H1 (cell line): ENCODE results near the gene MKLN1. TPM values are rescaled to one million over a fixed set of nuclear protein-coding genes. Genes with fewer than 3 reads are reported as not detected.

Experiments used
- CTCF ChIA-PET: fragments of 300-600 bp; sonication (Branson Sonifier 250); formaldehyde crosslinking; loops from one replicate; lab custom pipeline; 2021; ENCODE audit not compliant: partially characterized antibody; lab: Charles Lee
- POLR2A ChIA-PET: fragments of 300-600 bp; sonication (Branson Sonifier 250); formaldehyde crosslinking; loops from one replicate; lab custom pipeline; 2021; ENCODE audit warnings: inconsistent platforms; ENCODE audit not compliant: partially characterized antibody; lab: Charles Lee
- DNase-seq, 2 experiments: peaks; one replicate each; pipeline versions ENCODE4 v3.0.0 to v3.0.0-alpha.2; 2010 to 2022; ENCODE audit warnings: low spot score in 2 of 2, low read depth in 1 of 2, mixed read lengths in 1 of 2
- FAIRE-seq: peaks from 2 replicates; lab custom pipeline; 2011; peaks lifted over from hg19 to GRCh38; lab: Jason Lieb, UNC
- H2AFZ ChIP-seq: 2 replicates; pipeline ENCODE4 v1.8.1; 2012; ENCODE audit warnings: low read length, inconsistent platforms
- H2AK5ac ChIP-seq: 2 replicates; pipeline ENCODE4 v1.6.1; 2013; ENCODE audit warnings: low read depth, low read length
- H2BK120ac ChIP-seq: replicated peaks from 2 replicates; pipeline ENCODE3; 2013; ENCODE audit warnings: low read depth, low read length, inconsistent platforms
- H2BK12ac ChIP-seq: 2 replicates; pipeline ENCODE4 v1.6.1; 2013; ENCODE audit warnings: low read depth, low read length
- H2BK15ac ChIP-seq: 2 replicates; pipeline ENCODE4 v1.6.1; 2013; ENCODE audit warnings: low read length
- H2BK20ac ChIP-seq: 2 replicates; pipeline ENCODE4 v1.6.1; 2013; ENCODE audit warnings: low read length
- H2BK5ac ChIP-seq: 2 replicates; pipeline ENCODE4 v1.6.1; 2013; ENCODE audit warnings: low read depth, low read length
- H3K14ac ChIP-seq: 2 replicates; pipeline ENCODE4 v1.6.1; 2013; ENCODE audit warnings: inconsistent platforms; ENCODE audit not compliant: insufficient read length
- H3K18ac ChIP-seq: 2 replicates; pipeline ENCODE4 v1.6.1; 2013; ENCODE audit warnings: low read length; ENCODE audit errors: extremely low read depth
- H3K23ac ChIP-seq: 2 replicates; pipeline ENCODE4 v1.6.1; 2013; ENCODE audit warnings: inconsistent platforms; ENCODE audit not compliant: insufficient read length
- H3K23me2 ChIP-seq: 2 replicates; pipeline ENCODE4 v1.6.1; 2013; ENCODE audit warnings: low read depth, low read length
- H3K27ac ChIP-seq: 2 replicates; pipeline ENCODE4 v1.6.1; 2011; ENCODE audit warnings: low read depth, low read length, inconsistent platforms
- H3K27me3 ChIP-seq, 4 experiments: replicated peaks in 1 of 4; 1 replicate in 1 of 4; 2 replicates in 3 of 4; pipeline versions ENCODE4 v1.6.1 to v1.8.1; 2011 to 2013; ENCODE audit warnings: low read length in 3 of 4, mild to moderate bottlenecking in 3 of 4, inconsistent platforms in 2 of 4, mixed read lengths in 2 of 4, moderate library complexity in 1 of 4; ENCODE audit not compliant: control insufficient read depth in 3 of 4, insufficient read depth in 3 of 4; ENCODE audit errors: extremely low read depth in 1 of 4
- H3K36me3 ChIP-seq, 4 experiments: 2 replicates each; pipeline versions ENCODE4 v1.6.1 to v1.8.1; 2011 to 2013; ENCODE audit warnings: mild to moderate bottlenecking in 4 of 4, low read length in 3 of 4, moderate library complexity in 2 of 4, control low read depth in 1 of 4, inconsistent platforms in 1 of 4; ENCODE audit not compliant: insufficient read depth in 4 of 4, control insufficient read depth in 2 of 4
- H3K4ac ChIP-seq: replicated peaks from 2 replicates; pipeline ENCODE3; 2013; ENCODE audit warnings: low read length, low read depth, mixed read lengths, inconsistent platforms; ENCODE audit not compliant: insufficient read length
- H3K4me1 ChIP-seq, 4 experiments: replicated peaks in 1 of 4; 1 replicate in 1 of 4; 2 replicates in 3 of 4; pipeline versions ENCODE4 v1.6.1 to v1.8.1; 2011 to 2013; ENCODE audit warnings: low read length in 3 of 4, inconsistent platforms in 2 of 4, mixed read lengths in 1 of 4; ENCODE audit not compliant: insufficient read depth in 4 of 4, control insufficient read depth in 3 of 4
- H3K4me2 ChIP-seq, 2 experiments: 2 replicates each; pipeline versions ENCODE4 v1.6.1 to v1.8.1; 2011 to 2013; ENCODE audit warnings: low read depth in 2 of 2, low read length in 2 of 2, control low read depth in 1 of 2, inconsistent platforms in 1 of 2, mild to moderate bottlenecking in 1 of 2; ENCODE audit not compliant: insufficient read depth in 1 of 2
- H3K4me3 ChIP-seq, 4 experiments: fragments of 200-600, 300-600 bp in 1 of 4; sonication (generic), shearing (Covaris generic), sonication (Bioruptor Twin) in 1 of 4; 2 replicates each; pipeline versions ENCODE4 v1.5.1 to v1.8.1; 2011 to 2016; ENCODE audit warnings: low read length in 4 of 4, low read depth in 3 of 4, control low read depth in 2 of 4, inconsistent platforms in 2 of 4, mild to moderate bottlenecking in 2 of 4, mixed read lengths in 1 of 4, moderate library complexity in 1 of 4; ENCODE audit not compliant: insufficient read depth in 2 of 4; ENCODE audit errors: extremely low read depth in 1 of 4
- H3K56ac ChIP-seq: replicated peaks from 2 replicates; pipeline ENCODE3; 2013; ENCODE audit warnings: low read depth, mild to moderate bottlenecking, mixed read lengths, low read length, inconsistent platforms; ENCODE audit not compliant: insufficient read length
- H3K79me1 ChIP-seq: 2 replicates; pipeline ENCODE4 v1.6.1; 2013; ENCODE audit warnings: low read depth, low read length, control low read depth
- H3K79me2 ChIP-seq, 2 experiments: 2 replicates each; pipeline versions ENCODE4 v1.6.1 to v1.8.1; 2012 to 2013; ENCODE audit warnings: low read length in 2 of 2, mild to moderate bottlenecking in 2 of 2, inconsistent platforms in 1 of 2; ENCODE audit not compliant: insufficient read depth in 2 of 2, control insufficient read depth in 1 of 2
- H3K9ac ChIP-seq, 4 experiments: replicated peaks in 1 of 4; 1 replicate in 1 of 4; 2 replicates in 3 of 4; pipeline versions ENCODE4 v1.6.1 to v1.8.1; 2011 to 2013; ENCODE audit warnings: low read depth in 3 of 4, low read length in 3 of 4, control low read depth in 2 of 4, mild to moderate bottlenecking in 2 of 4, moderate library complexity in 2 of 4, inconsistent platforms in 1 of 4; ENCODE audit errors: extremely low read depth in 1 of 4
- H3K9me3 ChIP-seq, 2 experiments: 2 replicates each; pipeline versions ENCODE4 v1.6.1 to v1.8.1; 2012 to 2013; ENCODE audit warnings: mild to moderate bottlenecking in 2 of 2, moderate library complexity in 2 of 2, control low read depth in 1 of 2, inconsistent platforms in 1 of 2, low read depth in 1 of 2, low read length in 1 of 2, mixed read lengths in 1 of 2; ENCODE audit not compliant: insufficient read depth in 2 of 2
- H4K20me1 ChIP-seq, 2 experiments: replicated peaks in 1 of 2; 2 replicates each; pipeline versions ENCODE3 to v1.8.1; 2011 to 2013; ENCODE audit warnings: inconsistent platforms in 2 of 2, low read length in 2 of 2, mild to moderate bottlenecking in 1 of 2; ENCODE audit not compliant: insufficient read depth in 2 of 2, control insufficient read depth in 1 of 2
- H4K5ac ChIP-seq: 2 replicates; pipeline ENCODE4 v1.6.1; 2013; ENCODE audit warnings: low read length, low read depth, mixed read lengths, inconsistent platforms; ENCODE audit not compliant: insufficient read length
- H4K8ac ChIP-seq: 2 replicates; pipeline ENCODE4 v1.8.0; 2013; ENCODE audit warnings: mild to moderate bottlenecking, moderate library complexity, low read length, inconsistent platforms; ENCODE audit not compliant: insufficient read depth; ENCODE audit errors: extremely low read depth
- H4K91ac ChIP-seq: replicated peaks from 2 replicates; pipeline ENCODE3; 2013; ENCODE audit warnings: low read length, mixed read lengths, inconsistent platforms; ENCODE audit not compliant: insufficient read length
- ASH2L ChIP-seq: fragments of 200-600, 300-600 bp; sonication (generic); IDR thresholded peaks from one replicate; pipeline ENCODE4 v1.7.1; 2017; ENCODE audit warnings: low read length
- BACH1 ChIP-seq: IDR thresholded peaks from 2 replicates; pipeline ENCODE4 v1.6.1; 2012; ENCODE audit warnings: low read length, improper control_type of control experiment
- CBX5 ChIP-seq: fragments of 300-800, 300-1000 bp; sonication (generic); IDR thresholded peaks from 2 replicates; pipeline ENCODE4 v1.7.1; 2016; ENCODE audit warnings: antibody characterized with exemption, low read length, low read depth
- CHD1 ChIP-seq: IDR thresholded peaks from 2 replicates; pipeline ENCODE4 v1.6.1; 2012; ENCODE audit warnings: low read depth, low read length, improper control_type of control experiment
- FOSL1 ChIP-seq: IDR thresholded peaks from 2 replicates; pipeline ENCODE4 v1.6.1; 2011; ENCODE audit warnings: mild to moderate bottlenecking, low read depth, low read length, moderate library complexity; ENCODE audit not compliant: insufficient read depth
- HDAC2 ChIP-seq, 2 experiments: fragments of 300-600 bp in 1 of 2; sonication (generic) in 1 of 2; IDR thresholded peaks; 2 replicates each; pipeline ENCODE4 v1.6.1; 2011 to 2012; ENCODE audit warnings: low read depth in 2 of 2, low read length in 2 of 2, mild to moderate bottlenecking in 2 of 2, moderate library complexity in 2 of 2, borderline replicate concordance in 1 of 2, inconsistent platforms in 1 of 2
- KDM4A ChIP-seq: IDR thresholded peaks from one replicate; pipeline ENCODE4 v1.7.1; 2012; ENCODE audit warnings: low read depth, mild to moderate bottlenecking, moderate library complexity, low read length, inconsistent platforms; ENCODE audit not compliant: severe bottlenecking
- POU5F1 ChIP-seq: IDR thresholded peaks from 2 replicates; pipeline ENCODE4 v1.6.1; 2011; ENCODE audit warnings: low read depth, mild to moderate bottlenecking, low read length, moderate library complexity
- SAP30 ChIP-seq: fragments of 300-600 bp; sonication (generic); IDR thresholded peaks from 2 replicates; pipeline ENCODE4 v1.7.1; 2012; ENCODE audit warnings: low read length, moderate library complexity, mild to moderate bottlenecking, inconsistent platforms; ENCODE audit not compliant: insufficient read depth, insufficient replicate concordance
- SIN3A ChIP-seq, 2 experiments: IDR thresholded peaks in 1 of 2; conservative IDR thresholded peaks in 1 of 2; 2 replicates each; pipeline ENCODE4 v1.6.1; 2011 to 2012; ENCODE audit warnings: low read length in 2 of 2, improper control_type of control experiment in 1 of 2, low read depth in 1 of 2, mild to moderate bottlenecking in 1 of 2
- SIRT6 ChIP-seq: IDR thresholded peaks from one replicate; pipeline ENCODE4 v1.7.1; 2012; ENCODE audit warnings: low read length, inconsistent platforms
- TAF1 ChIP-seq: IDR thresholded peaks from 2 replicates; pipeline ENCODE4 v1.6.1; 2011; ENCODE audit warnings: mild to moderate bottlenecking, low read depth, low read length
- TAF7 ChIP-seq: optimal IDR thresholded peaks from 2 replicates; pipeline ENCODE3; 2011; ENCODE audit warnings: low read depth, mild to moderate bottlenecking, inconsistent platforms, low read length, moderate library complexity, borderline replicate concordance
- TCF12 ChIP-seq: IDR thresholded peaks from 2 replicates; pipeline ENCODE4 v1.6.1; 2011; ENCODE audit warnings: low read depth, mild to moderate bottlenecking, low read length
- WGBS, 2 experiments: shearing (Covaris generic) in 1 of 2; methylation state at CpG; one replicate each; pipeline versions ENCODE4 v1.1.6 to v1.1.7; 2013 to 2015; ENCODE audit warnings: low lambda C conversion rate in 2 of 2, mixed read lengths in 2 of 2, inconsistent platforms in 1 of 2, low coverage in 1 of 2, missing lambda C conversion rate in 1 of 2; ENCODE audit not compliant: insufficient replicate concordance in 2 of 2, insufficient coverage in 1 of 2, insufficient read length in 1 of 2; ENCODE audit errors: extremely low coverage in 1 of 2, missing lambda C conversion rate in 1 of 2; 5-methylcytosine and 5-hydroxymethylcytosine counted together
- polyA plus RNA-seq, 7 experiments: library from polyadenylated mRNA; depleted of rRNA in 3 of 7; stranded (reverse) in 5 of 7; unstranded in 2 of 7; fragments of >200 nt in 5 of 7; fragments of 200-250 nt in 2 of 7; gene quantifications; 1 replicate in 5 of 7; 2 replicates in 1 of 7; 4 replicates in 1 of 7; pipeline versions ENCODE4 v1.2.1 to v1.2.3, GENCODE V29; 2011 to 2013; ENCODE audit warnings: missing spikeins in 2 of 7, mixed read lengths in 2 of 7
- total RNA-seq: library from RNA; stranded (reverse); fragmentation: NEBNext Ultra II Directional; extraction: Animal tissue kit (Norgen Biotek cat#: 25700); gene quantifications from 2 replicates; pipeline ENCODE4 v1.2.1, GENCODE V29; 2021

The MKLN1 gene
- total and polyA plus RNA-seq, 2 of the 8 experiments (the other 6 are each of a cell fraction or from before 2014, with no cell fraction given): 22.3 to 50.9 TPM

GRCh38 chr7:131425992-131426391 lies 98.3 kb downstream of the MKLN1 start:
- H3K23me2 ChIP-seq: no peaks in the 10 kb centered on the region
- H3K14ac ChIP-seq: no peak overlapping the region
- no peak overlapping the region for H2BK5ac ChIP-seq
- FAIRE-seq (no peak), DNase-seq (no peak)
- no peak overlapping the region for H2BK120ac ChIP-seq
- H3K4ac ChIP-seq: no peak overlapping the region
- no peak overlapping the region for H2AFZ ChIP-seq
- ChIA-PET CTCF (interaction anchor here (0.7 kb wide), 1 partner anchor 29 kb away, joined by 3 read pairs; no protein-coding TSS in a partner anchor), POLR2A (no interaction called here)
- H3K79me2 ChIP-seq: 0 out of 4 replicates have a peak, but pooled peaks cover 0 to 2% of the 10 kb centered on the region in 2 experiments
- no peak overlapping the region for H2BK15ac ChIP-seq
- H3K36me3 ChIP-seq: peaks cover 0 to 17% (median 3%) of the 10 kb centered on the region in 4 experiments; a peak in 3 of 8 replicates
- no peaks in the 10 kb centered on the region for H4K20me1 ChIP-seq
- H2BK12ac ChIP-seq: no peak overlapping the region
- no peak overlapping the region for H4K8ac ChIP-seq
- no peak overlapping the region for H3K4me3 ChIP-seq
- no peak overlapping the region for H4K5ac ChIP-seq
- H3K4me2 ChIP-seq: no peak overlapping the region
- no peak overlapping the region for H3K27ac ChIP-seq
- no peak overlapping the region for H2AK5ac ChIP-seq
- no peaks in the 10 kb centered on the region for H3K79me1 ChIP-seq
- H2BK20ac ChIP-seq: no peak overlapping the region
- WGBS, 2 experiments: 92% methylated on average over 3 of the region's 3 CpGs; no CpG with 5 or more reads in 1 of the 2 experiments
- H3K4me1 ChIP-seq: no peaks in the 10 kb centered on the region; a peak in 1 of 7 replicates
- no peak overlapping the region for H3K56ac ChIP-seq
- no peaks in the 10 kb centered on the region for H3K9me3 ChIP-seq
- H3K18ac ChIP-seq: no peak overlapping the region
- no peaks in the 10 kb centered on the region for H3K27me3 ChIP-seq
- no peak overlapping the region for H4K91ac ChIP-seq
- H3K23ac ChIP-seq: no peak overlapping the region
- no peak overlapping the region for H3K9ac ChIP-seq
- TF ChIP-seq FOSL1 (no peak), ASH2L (no peak), TCF12 (no peak), BACH1 (no peak), SIRT6 (no peak), POU5F1 (no peak), TAF7 (no peak), SAP30 (no peak), SIN3A (conservative IDR thresholded peaks at IDR 0.05 in 1 of 2, IDR thresholded peaks at IDR 0.05 in 1 of 2; ENCODE audit: low read depth in 1 of 2, low read length in 2 of 2) (no peak), KDM4A (no peak), CHD1 (no peak), HDAC2 (IDR thresholded peaks at IDR 0.05; ENCODE audit: borderline replicate concordance in 1 of 2, low read depth in 2 of 2, low read length in 2 of 2) (no peak), CBX5 (no peak), TAF1 (no peak)
